Thyroid gland (tissue), 4 donors: Measurements from ENCODE around the gene ENTPD8.

Experiments used
- CTCF ChIP-seq, 6 experiments: fragments of 200-600 bp in 3 of 6; fragments of 450-650 bp in 3 of 6; sonication (generic) in 3 of 6; IDR thresholded peaks; one replicate each; pipeline ENCODE4 v1.5.1; 2016 to 2019; ENCODE audit warnings: antibody characterized with exemption in 6 of 6, mild to moderate bottlenecking in 2 of 6, inconsistent platforms in 1 of 6, moderate library complexity in 1 of 6
- POLR2A ChIP-seq, 2 donors: fragments of 450-650 bp; IDR thresholded peaks; one replicate each; pipeline ENCODE4 v1.6.1; 2017; ENCODE audit warnings: antibody characterized with exemption in 2 of 2, mild to moderate bottlenecking in 2 of 2, moderate library complexity in 1 of 2

DNA sequence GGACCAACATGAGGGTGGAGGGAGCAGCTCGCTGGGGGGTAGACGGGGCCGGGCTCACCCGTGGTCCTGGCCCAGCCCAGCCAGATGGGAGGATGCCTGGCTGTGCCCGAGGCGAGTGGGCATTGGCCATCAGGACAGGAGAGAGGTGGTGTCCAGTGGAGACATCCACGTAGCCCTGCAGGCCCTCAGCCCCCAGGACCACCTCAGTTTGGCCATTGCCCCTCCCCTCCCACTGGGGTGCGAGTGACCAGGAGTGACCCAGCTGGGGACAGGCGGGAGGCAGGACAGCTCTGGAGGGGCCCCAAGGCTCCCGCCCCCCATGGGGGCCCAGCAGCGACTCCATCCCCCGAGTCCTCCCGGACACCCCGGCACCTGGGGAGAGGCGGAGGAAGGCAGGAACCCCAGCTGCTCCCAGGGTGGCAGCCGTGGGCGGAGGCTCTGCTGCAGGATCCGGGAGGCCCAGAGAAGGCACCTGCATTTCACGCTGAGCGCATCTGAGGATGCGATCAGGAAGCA lies 9.7 kb downstream of the ENTPD8 start:
- TF ChIP-seq CTCF (IDR thresholded peaks at IDR 0.05) (no peak), POLR2A (IDR thresholded peaks at IDR 0.05) (no peak)
